GM23338 (cell line): Measurements from ENCODE around the gene DUS2. TPM values are rescaled to one million over a fixed set of nuclear protein-coding genes. Genes with fewer than 3 reads are reported as not detected.
A peak's percentile ranks its signal among the peaks of the same experiment; 100 is the strongest.

Experiments used
- ATAC-seq: fragments of 200-7000 bp; cut with Tn5 transposase; 3 replicates; pipeline ENCODE4 v1.9.1; 2020
- DNase-seq: peaks from one replicate; pipeline ENCODE4 v3.0.0-alpha.2; 2015; ENCODE audit warnings: low spot score
- H2AFZ ChIP-seq: fragments of 200-600 bp; sonication (generic); 2 replicates; pipeline ENCODE4 v1.8.0; 2016; ENCODE audit warnings: antibody characterized with exemption, mild to moderate bottlenecking, moderate library complexity
- H3F3A ChIP-seq: fragments of 200-600 bp; sonication (generic); replicated peaks from 2 replicates; pipeline ENCODE4 v1.8.0; 2017; ENCODE audit warnings: antibody characterized with exemption, mixed run types, low read depth
- H3K27ac ChIP-seq: fragments of 200-600 bp; sonication (generic); 2 replicates; pipeline ENCODE4 v1.6.1; 2016; ENCODE audit warnings: low read depth
- H3K27me3 ChIP-seq: fragments of 200-600 bp; sonication (generic); 2 replicates; pipeline ENCODE4 v1.8.0; 2016; ENCODE audit warnings: mild to moderate bottlenecking, mixed run types, moderate library complexity; ENCODE audit not compliant: insufficient read depth
- H3K36me3 ChIP-seq: fragments of 200-600 bp; sonication (generic); 2 replicates; pipeline ENCODE4 v1.8.0; 2016; ENCODE audit warnings: mild to moderate bottlenecking; ENCODE audit not compliant: insufficient read depth
- H3K4me1 ChIP-seq: fragments of 200-600 bp; sonication (generic); 2 replicates; pipeline ENCODE4 v1.8.0; 2016; ENCODE audit warnings: mild to moderate bottlenecking, moderate library complexity; ENCODE audit not compliant: insufficient read depth
- H3K4me2 ChIP-seq: fragments of 200-600 bp; sonication (generic); 2 replicates; pipeline ENCODE4 v1.7.1; 2017; ENCODE audit warnings: mixed run types
- H3K4me3 ChIP-seq: fragments of 200-600 bp; sonication (generic); 2 replicates; pipeline ENCODE4 v1.6.1; 2016; ENCODE audit warnings: mixed run types
- H3K79me2 ChIP-seq: fragments of 200-600 bp; sonication (generic); replicated peaks from 2 replicates; pipeline ENCODE4 v1.8.0; 2017; ENCODE audit warnings: mild to moderate bottlenecking; ENCODE audit not compliant: insufficient read depth
- H3K9me2 ChIP-seq: fragments of 200-600 bp; sonication (generic); 2 replicates; pipeline ENCODE4 v1.8.0; 2017; ENCODE audit not compliant: insufficient read depth
- H4K20me1 ChIP-seq: fragments of 200-600 bp; sonication (generic); replicated peaks from 2 replicates; pipeline ENCODE4 v1.8.0; 2017; ENCODE audit warnings: mild to moderate bottlenecking; ENCODE audit not compliant: insufficient read depth
- H3K27ac Mint-ChIP-seq: 2 replicates; pipeline ENCODE4 v1.8.0; 2020; ENCODE audit warnings: inconsistent platforms, mild to moderate bottlenecking, moderate library complexity, mixed read lengths
- H3K27me3 Mint-ChIP-seq: 3 replicates; pipeline ENCODE4 v1.8.0; 2022; ENCODE audit warnings: low read depth, mild to moderate bottlenecking, moderate library complexity, mixed read lengths, inconsistent platforms; ENCODE audit not compliant: insufficient read depth, poor library complexity
- H3K36me3 Mint-ChIP-seq: 3 replicates; pipeline ENCODE4 v1.8.0; 2021; ENCODE audit warnings: low read depth, mild to moderate bottlenecking, inconsistent platforms, moderate library complexity, mixed read lengths
- H3K4me1 Mint-ChIP-seq: 3 replicates; pipeline ENCODE4 v1.8.0; 2020; ENCODE audit warnings: mild to moderate bottlenecking, inconsistent platforms, mixed read lengths
- H3K4me3 Mint-ChIP-seq: 3 replicates; pipeline ENCODE4 v1.8.0; 2021; ENCODE audit warnings: moderate library complexity, mild to moderate bottlenecking, inconsistent platforms, mixed read lengths
- H3K9me3 Mint-ChIP-seq: 3 replicates; pipeline ENCODE4 v1.8.0; 2020; ENCODE audit warnings: moderate library complexity, mild to moderate bottlenecking, inconsistent platforms, mixed read lengths
- CREB1 ChIP-seq: fragments of 250-450 bp; sonication (Bioruptor Pico); IDR thresholded peaks from 2 replicates; pipeline ENCODE4 v1.5.0; 2020; ENCODE audit warnings: low read depth, mild to moderate bottlenecking, moderate library complexity
- CTCF ChIP-seq, 2 experiments: fragments of 200-600 bp in 1 of 2; sonication (generic) in 1 of 2; conservative IDR thresholded peaks; 2 replicates each; pipeline versions ENCODE4 v1.5.1 to v1.6.1; 2016 to 2017; ENCODE audit warnings: antibody characterized with exemption in 2 of 2, low read depth in 2 of 2, mild to moderate bottlenecking in 2 of 2, moderate library complexity in 1 of 2
- ETS1 ChIP-seq: IDR thresholded peaks from 2 replicates; pipeline ENCODE4 v1.6.1; 2016; ENCODE audit warnings: antibody characterized with exemption
- EZH2 ChIP-seq: fragments of 200-600 bp; sonication (generic); IDR thresholded peaks from one replicate; pipeline ENCODE4 v1.8.0; 2017; ENCODE audit warnings: antibody characterized with exemption, mild to moderate bottlenecking, low read depth; ENCODE audit not compliant: unreplicated experiment
- EZH2phosphoT487 ChIP-seq: fragments of 200-600 bp; sonication (generic); IDR thresholded peaks from one replicate; pipeline ENCODE4 v1.8.1; 2018; ENCODE audit warnings: antibody characterized with exemption; ENCODE audit not compliant: unreplicated experiment
- JUNB ChIP-seq: IDR thresholded peaks from one replicate; pipeline ENCODE4 v1.6.1; 2016; ENCODE audit warnings: antibody characterized with exemption; ENCODE audit not compliant: unreplicated experiment
- NANOG ChIP-seq: IDR thresholded peaks from 2 replicates; pipeline ENCODE4 v1.6.1; 2016; ENCODE audit warnings: antibody characterized with exemption, borderline replicate concordance
- POLR2AphosphoS5 ChIP-seq: IDR thresholded peaks from 2 replicates; pipeline ENCODE4 v1.6.1; 2016; ENCODE audit warnings: antibody characterized with exemption, low read depth
- REST ChIP-seq: IDR thresholded peaks from one replicate; pipeline ENCODE4 v1.6.1; 2018; ENCODE audit warnings: antibody characterized with exemption; ENCODE audit not compliant: unreplicated experiment
- STAT1 ChIP-seq: IDR thresholded peaks from one replicate; pipeline ENCODE4 v1.6.1; 2016; ENCODE audit warnings: antibody characterized with exemption; ENCODE audit not compliant: unreplicated experiment
- ZNF114 ChIP-seq: fragments of 250-450 bp; sonication (Bioruptor Pico); IDR thresholded peaks from 2 replicates; pipeline ENCODE4 v1.5.0; 2020; ENCODE audit warnings: mild to moderate bottlenecking, moderate library complexity
- ZNF331 ChIP-seq: fragments of 250-450 bp; sonication (Bioruptor Pico); IDR thresholded peaks from 2 replicates; pipeline ENCODE4 v1.5.0; 2020; ENCODE audit warnings: low read depth, mild to moderate bottlenecking, moderate library complexity
- ZNF462 ChIP-seq: fragments of 250-450 bp; sonication (Bioruptor Pico); IDR thresholded peaks from 2 replicates; pipeline ENCODE4 v1.5.0; 2020; ENCODE audit warnings: mild to moderate bottlenecking, moderate library complexity
- polyA plus RNA-seq: library from polyadenylated mRNA; unstranded; fragments of >200 nt; fragmentation: Nextera tagmentation; extraction: Ambion mirVana; gene quantifications from 2 replicates; pipeline ENCODE4 v1.2.1, GENCODE V29; 2016
- total RNA-seq: library from RNA; depleted of rRNA; stranded (reverse); fragments of >200 nt; shearing (Covaris generic); gene quantifications from 2 replicates; pipeline ENCODE4 v1.2.3, GENCODE V29; 2014

DUS2 gene
- total and polyA plus RNA-seq, 2 experiments from 2014 or later, result 13.3 to 26.4 TPM

GRCh38 chr16:68022278-68022727 lies 781 bp upstream of the DUS2 start:
- peaks cover 11% of the 10 kb centered on the region; the same call in 2 of the 3 replicates for H3K4me1 Mint-ChIP-seq
- Histone ChIP-seq H2AFZ (peak overlapping the region; percentile 97), H3K36me3 (no peaks in the 10 kb centered on the region), H3F3A (peaks cover 6% of the 10 kb centered on the region; the same call in 1 of the 2 replicates), H3K4me1 (peaks cover 15% of the 10 kb centered on the region; the same call in 1 of the 2 replicates), H4K20me1 (no peaks in the 10 kb centered on the region; the same call in 1 of the 2 replicates), H3K27me3 (no peaks in the 10 kb centered on the region), H3K9me2 (no peaks in the 10 kb centered on the region), H3K79me2 (peaks cover 33% of the 10 kb centered on the region), H3K4me3 (peak overlapping the region; percentile 99), H3K27ac (peak overlapping the region; percentile 97), H3K4me2 (peak overlapping the region; percentile 99)
- ATAC-seq (peak; percentile 32), DNase-seq (no peak)
- H3K4me3 Mint-ChIP-seq, result peak overlapping the region; percentile 100
- peaks cover 3% of the 10 kb centered on the region for H3K27me3 Mint-ChIP-seq
- H3K36me3 Mint-ChIP-seq, result peaks cover 18% of the 10 kb centered on the region; the same call in 2 of the 3 replicates
- no peaks in the 10 kb centered on the region; the same call in 2 of the 3 replicates for H3K9me3 Mint-ChIP-seq
- H3K27ac Mint-ChIP-seq, result peak overlapping the region; percentile 99
- TF ChIP-seq STAT1, result no peak
- TF ChIP-seq NANOG, result no peak
- no peak for TF ChIP-seq ZNF331
- TF ChIP-seq ZNF462, result no peak
- no peak for TF ChIP-seq EZH2phosphoT487
- no peak for TF ChIP-seq ETS1
- no peak for TF ChIP-seq EZH2
- no peak for TF ChIP-seq POLR2AphosphoS5
- TF ChIP-seq REST, result no peak
- no peak for TF ChIP-seq CTCF (conservative IDR thresholded peaks at IDR 0.05; ENCODE audit: low read depth in 2 of 2)
- no peak for TF ChIP-seq CREB1 (CRISPR knock-in tag)
- no peak for TF ChIP-seq JUNB
- TF ChIP-seq ZNF114, result no peak
